Measurements from ENCODE around the gene MSN. TPM values are rescaled to one million over a fixed set of nuclear protein-coding genes. Genes with fewer than 3 reads are reported as not detected.

The MSN gene
- total and polyA plus RNA-seq, 10 of the 15 experiments (the other 5 are each of a cell fraction or from before 2014, with no cell fraction given), result 93.8 to 432 (median 270) TPM

- Histone ChIP-seq H3K36me3 (ENCODE audit: control insufficient read depth in 2 of 2, insufficient read depth in 2 of 2, low read length in 1 of 2) (peaks cover 0 to 4% of the 10 kb centered on the region in 2 experiments; a peak in 2 of 4 replicates), H3K4me3 (peak overlapping the region; percentile 10; the same call in 1 of the 2 replicates), H3K27ac (ENCODE audit: control insufficient read depth, insufficient read depth) (peak overlapping the region; percentile 87), H3K27me3 (replicated peaks in 1 of 2; ENCODE audit: control insufficient read depth in 2 of 2, insufficient read depth in 2 of 2, low read length in 1 of 2) (no peaks in the 10 kb centered on the region), H4K20me1 (ENCODE audit: control insufficient read depth, insufficient read depth) (no peaks in the 10 kb centered on the region), H3K4me1 (ENCODE audit: control insufficient read depth, insufficient read depth, low read length) (peaks cover 59% of the 10 kb centered on the region), H2AFZ (ENCODE audit: control insufficient read depth, low read depth, low read length) (no peak overlapping the region), H3K9ac (ENCODE audit: control insufficient read depth, insufficient read depth, low read length) (peak overlapping the region; percentile 60), H3K9me3 (replicated peaks; ENCODE audit: control insufficient read depth, insufficient read depth, low read length) (no peaks in the 10 kb centered on the region), H3K4me2 (ENCODE audit: control insufficient read depth, insufficient read depth) (peak overlapping the region; percentile 36), H3K79me2 (ENCODE audit: control insufficient read depth, insufficient read depth, low read length) (peaks cover 72% of the 10 kb centered on the region)
- SMC1A ChIA-PET (ENCODE audit: uncharacterized antibody, unreplicated experiment), result interaction anchor here (0.8 to 6.0 kb wide), 14 partner anchors 8 to 173 kb away, joined by 3 to 49 read pairs (median 6); no protein-coding TSS in a partner anchor
- POLR2A ChIA-PET, result interaction anchor here (0.6 to 2.1 kb wide), 6 partner anchors 10 to 498 kb away, joined by 3 to 26 read pairs (median 10); partner anchors contain the start of gene MSN
- WGBS (ENCODE audit: insufficient coverage, insufficient replicate concordance, low lambda C conversion rate, missing lambda C conversion rate), result 0% methylated on average over 6 of the region's 6 CpGs
- ATAC-seq, result peak; percentile 72
- FAIRE-seq, result no peak
- DNase-seq (ENCODE audit: low read depth, low spot score), result peak; percentile 83
- RAD21 ChIA-PET (ENCODE audit: unreplicated experiment), result interaction anchor here (0.7 to 10.2 kb wide), 18 partner anchors 8 to 348 kb away, joined by 3 to 119 read pairs (median 5); no protein-coding TSS in a partner anchor
- in situ Hi-C loops (cut with MboI), result no loop called here
- no TSS peak for BruUV-seq (replicated peaks)
- intact Hi-C loops (cut with micrococcal nuclease; ENCODE audit: unreplicated experiment), result loop anchor here (1.0 to 5.0 kb wide), 4 partner anchors 10 to 314 kb away; no protein-coding TSS in a partner anchor
- CTCF ChIA-PET, result interaction anchor here (0.8 to 3.4 kb wide), 9 partner anchors 10 to 116 kb away, joined by 3 to 26 read pairs (median 3); no protein-coding TSS in a partner anchor
- peak; percentile 77 for TF ChIP-seq IKZF1 (conservative IDR thresholded peaks at IDR 0.05)
- TF ChIP-seq SPI1 (IDR thresholded peaks at IDR 0.05; ENCODE audit: borderline replicate concordance, insufficient read depth, low read depth, low read length), result peak; percentile 29; the same call in 1 of the 2 replicates
- TF ChIP-seq HDGF (IDR thresholded peaks at IDR 0.05), result no peak
- no peak for TF ChIP-seq FOXK2 (IDR thresholded peaks at IDR 0.05)
- no peak for TF ChIP-seq IRF5 (IDR thresholded peaks at IDR 0.05; ENCODE audit: borderline replicate concordance)
- TF ChIP-seq POU2F2 (IDR thresholded peaks at IDR 0.05; ENCODE audit: borderline replicate concordance, low read depth, low read length), result peak; percentile 92
- no peak for TF ChIP-seq NRF1 (conservative IDR thresholded peaks at IDR 0.05; ENCODE audit: low read depth, low read length)
- no peak for TF ChIP-seq ATF3 (IDR thresholded peaks at IDR 0.05; ENCODE audit: borderline replicate concordance, extremely low read depth, low read depth, low read length)
- 0 out of 2 replicates have a peak, but pooled peaks have one; percentile 61 for TF ChIP-seq MXI1 (IDR thresholded peaks at IDR 0.05; ENCODE audit: low read depth, low read length)
- TF ChIP-seq BMI1 (IDR thresholded peaks at IDR 0.05; ENCODE audit: borderline replicate concordance), result no peak
- peak; percentile 23; the same call in 1 of the 2 replicates for TF ChIP-seq MTA2 (IDR thresholded peaks at IDR 0.05; ENCODE audit: low read depth)
- TF ChIP-seq EGR1 (IDR thresholded peaks at IDR 0.05; ENCODE audit: borderline replicate concordance in 1 of 2, low read depth in 2 of 2, low read length in 2 of 2), result no peak
- no peak for TF ChIP-seq SMAD1 (IDR thresholded peaks at IDR 0.05; ENCODE audit: low read depth, partially characterized antibody)
- peak; percentile 31; the same call in 1 of the 2 replicates for TF ChIP-seq TBL1XR1 (IDR thresholded peaks at IDR 0.05; ENCODE audit: low read depth, low read length)
- TF ChIP-seq SREBF1 (IDR thresholded peaks at IDR 0.05; ENCODE audit: low read length), result no peak
- TF ChIP-seq MEF2A (IDR thresholded peaks at IDR 0.05; ENCODE audit: insufficient read depth, low read depth, low read length), result 0 out of 2 replicates have a peak, but pooled peaks have one; percentile 8
- TF ChIP-seq TARDBP (IDR thresholded peaks at IDR 0.05; ENCODE audit: borderline replicate concordance), result no peak
- peak; percentile 66; the same call in 1 of the 2 replicates for TF ChIP-seq NFIC (IDR thresholded peaks at IDR 0.05; ENCODE audit: low read depth, low read length)
- TF ChIP-seq GABPA (IDR thresholded peaks at IDR 0.05; ENCODE audit: low read depth), result peak; percentile 43; the same call in 1 of the 2 replicates
- TF ChIP-seq, protein P1, sequence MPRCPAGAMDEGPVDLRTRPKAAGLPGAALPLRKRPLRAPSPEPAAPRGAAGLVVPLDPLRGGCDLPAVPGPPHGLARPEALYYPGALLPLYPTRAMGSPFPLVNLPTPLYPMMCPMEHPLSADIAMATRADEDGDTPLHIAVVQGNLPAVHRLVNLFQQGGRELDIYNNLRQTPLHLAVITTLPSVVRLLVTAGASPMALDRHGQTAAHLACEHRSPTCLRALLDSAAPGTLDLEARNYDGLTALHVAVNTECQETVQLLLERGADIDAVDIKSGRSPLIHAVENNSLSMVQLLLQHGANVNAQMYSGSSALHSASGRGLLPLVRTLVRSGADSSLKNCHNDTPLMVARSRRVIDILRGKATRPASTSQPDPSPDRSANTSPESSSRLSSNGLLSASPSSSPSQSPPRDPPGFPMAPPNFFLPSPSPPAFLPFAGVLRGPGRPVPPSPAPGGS (IDR thresholded peaks at IDR 0.05; ENCODE audit: borderline replicate concordance, insufficient read depth, low read depth, low read length, poor library complexity, severe bottlenecking), result no peak
Observed at GRCh38 chrX:65697915-65698796, 30.7 kb downstream of the MSN start.

Data from GM12878 (cell line).